Activated CD8-positive, alpha-beta memory T cell treated with anti-CD3 and anti-CD28 coated beads for 1 hour (primary cell): ENCODE results near the gene DNMT1.
"Not testable (repeated sequence)": the region's sequence is repeated elsewhere in the genome, so short reads cannot be mapped to it uniquely, and the experiment has no call there.

Experiments
- DNase-seq, 2 donors: peaks; one replicate each; pipeline ENCODE4 v3.0.0-alpha.2; 2020; ENCODE audit warnings: low read depth in 1 of 2; ENCODE audit errors: extremely low read depth in 1 of 2

The DNMT1 gene

DNA sequence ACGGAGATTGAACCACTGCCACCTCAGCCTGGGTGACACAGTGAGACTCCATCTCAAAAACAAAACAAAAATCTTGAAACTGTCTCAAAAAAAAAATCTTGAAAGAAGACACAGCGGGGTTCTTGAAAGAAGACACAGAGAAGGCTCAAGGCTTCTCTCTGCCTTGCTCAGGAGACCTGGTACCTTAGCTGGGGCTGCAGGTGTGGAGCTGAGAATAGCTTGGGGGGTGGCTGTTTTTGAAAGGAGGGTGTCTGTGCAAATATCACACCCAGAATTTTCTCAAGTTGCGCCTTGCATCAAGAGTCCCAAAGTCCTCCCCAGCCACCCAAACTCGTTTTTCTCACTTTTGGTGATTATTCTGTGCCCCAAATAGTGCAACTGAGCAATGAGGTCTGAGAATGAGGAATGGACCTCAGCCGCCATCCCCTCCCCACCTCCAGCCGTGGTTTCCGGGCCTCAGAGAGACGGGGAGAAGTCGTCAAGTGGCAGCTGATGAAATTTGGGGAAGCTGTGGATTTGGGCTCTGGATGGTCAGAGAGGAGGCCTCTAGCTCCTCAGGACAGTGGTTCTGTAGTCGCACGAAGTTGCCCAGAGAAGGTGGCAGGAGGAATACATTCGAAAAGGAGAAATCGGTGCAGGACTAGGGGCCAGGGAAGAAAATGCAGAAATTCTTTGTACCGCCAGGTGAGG is 27.6 kb upstream of the DNMT1 start:
- no peak for DNase-seq

DNA sequence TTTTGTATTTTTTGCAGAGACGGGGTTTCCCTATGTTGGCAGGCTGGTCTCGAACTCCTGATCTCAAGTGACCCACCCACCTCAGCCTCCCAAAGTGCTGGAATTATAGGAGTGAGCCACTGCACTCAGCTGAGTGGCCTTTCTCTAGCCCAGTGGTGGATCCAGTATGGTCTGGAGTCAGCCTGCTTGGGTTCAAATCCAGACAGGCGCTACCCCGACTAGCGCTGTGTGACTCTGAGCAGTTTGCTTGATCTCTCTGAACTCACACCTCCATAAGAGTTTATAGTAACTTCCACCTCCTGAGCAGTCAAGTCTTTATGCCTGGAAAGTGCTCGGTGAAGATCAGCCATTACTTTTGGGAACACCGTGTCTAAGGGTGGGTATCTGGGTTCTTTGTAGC is 25.9 kb upstream of the DNMT1 start:
- no peak for DNase-seq

DNA sequence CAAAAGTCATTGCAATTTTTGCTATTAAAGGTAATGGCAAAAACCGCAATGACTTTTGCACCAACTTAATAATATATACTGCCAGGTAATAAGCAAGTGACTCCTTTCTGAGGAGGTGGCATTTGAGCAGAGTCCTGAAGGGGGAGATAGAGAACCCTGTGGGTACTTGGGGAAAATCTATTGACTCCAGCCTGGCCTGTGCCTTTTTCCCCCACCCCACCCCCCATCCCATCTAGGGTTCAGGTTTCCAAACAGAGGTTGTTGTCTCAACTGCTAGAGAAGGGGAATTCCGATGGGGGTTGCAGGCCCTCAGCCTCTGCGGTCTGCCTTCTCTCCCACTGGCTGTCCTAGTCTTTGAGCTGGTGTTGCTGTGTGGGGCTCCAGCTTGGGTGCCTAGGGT is 24.9 kb upstream of the DNMT1 start:
- no peak for DNase-seq

DNA sequence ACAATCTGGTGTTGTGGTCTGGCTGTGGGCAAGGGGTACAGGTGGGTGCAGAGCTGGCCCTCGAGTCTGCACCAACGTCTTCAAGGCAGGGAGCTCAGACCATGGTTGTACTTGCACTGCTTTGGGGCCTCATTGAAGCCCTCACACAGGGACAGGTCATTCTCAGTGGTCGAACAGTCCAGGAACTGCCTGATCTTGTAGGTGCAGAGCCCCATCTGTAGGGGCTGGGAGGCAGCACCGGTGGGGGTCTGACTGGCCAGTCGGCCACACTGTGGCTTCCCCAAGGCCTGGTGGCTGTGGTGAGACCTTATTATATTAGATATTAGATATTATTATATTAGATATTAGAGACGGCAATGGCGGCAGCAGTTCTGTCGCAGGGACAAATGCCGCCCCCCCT is 22.3 kb upstream of the DNMT1 start:
- DNase-seq: no peak

DNA sequence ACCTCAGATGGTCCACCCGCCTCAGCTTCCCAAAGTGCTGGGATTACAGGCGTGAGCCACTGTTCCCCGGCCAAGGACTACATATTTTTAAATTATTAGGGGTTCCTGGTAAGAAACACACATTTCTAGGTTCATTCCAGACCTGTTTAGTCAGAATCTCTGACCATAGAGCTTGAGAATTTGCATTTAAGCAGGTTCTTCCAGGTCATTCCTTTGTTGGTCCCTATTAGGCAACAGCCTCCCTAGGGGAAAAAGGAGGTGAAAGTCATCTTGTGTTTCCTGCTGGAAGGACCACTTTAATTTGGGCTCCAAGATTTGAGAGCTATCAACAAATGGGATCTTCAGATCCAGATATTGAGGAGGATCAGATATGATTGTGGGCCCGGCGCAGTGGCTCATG is 20.0 kb upstream of the DNMT1 start:
- no peak for DNase-seq

DNA sequence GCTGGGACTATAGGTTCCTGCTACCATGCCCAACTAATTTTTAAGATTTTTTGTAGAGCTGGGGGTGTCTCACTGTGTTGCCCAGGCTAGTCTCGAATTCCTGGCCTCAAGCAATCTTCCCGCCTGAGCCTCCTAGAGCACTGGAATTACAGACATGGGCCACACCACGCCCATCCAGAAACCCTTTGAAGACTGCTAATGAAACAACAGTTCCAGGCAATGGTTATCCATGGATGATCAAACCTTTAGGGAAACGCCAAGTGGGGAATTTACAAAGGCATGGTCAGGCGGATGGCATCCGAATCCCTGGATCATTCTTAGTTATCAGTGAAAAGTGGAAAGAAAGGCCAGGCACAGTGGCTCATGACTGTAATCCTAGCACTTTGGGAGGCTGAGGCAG is 16.9 kb upstream of the DNMT1 start:
- DNase-seq: no peak

DNA sequence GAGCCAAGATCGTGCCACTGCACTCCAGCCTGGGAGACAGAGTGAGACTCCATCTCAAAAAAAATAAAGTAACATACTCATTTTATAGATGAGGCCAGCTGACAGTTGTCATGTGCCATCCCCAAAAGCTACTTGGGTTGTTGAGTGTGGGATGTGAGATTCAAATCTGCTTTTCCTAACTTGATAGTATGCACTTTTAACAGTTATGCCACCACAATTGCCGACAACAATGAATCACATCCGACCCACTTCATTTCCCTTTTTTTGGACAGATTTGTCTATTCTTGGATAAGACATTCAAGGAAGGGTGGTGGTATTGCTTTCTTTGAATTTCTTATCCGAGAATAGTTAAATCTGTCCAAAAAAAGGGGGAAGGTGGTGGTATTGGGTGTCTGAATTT is 16.3 kb upstream of the DNMT1 start:
- no peak for DNase-seq

DNA sequence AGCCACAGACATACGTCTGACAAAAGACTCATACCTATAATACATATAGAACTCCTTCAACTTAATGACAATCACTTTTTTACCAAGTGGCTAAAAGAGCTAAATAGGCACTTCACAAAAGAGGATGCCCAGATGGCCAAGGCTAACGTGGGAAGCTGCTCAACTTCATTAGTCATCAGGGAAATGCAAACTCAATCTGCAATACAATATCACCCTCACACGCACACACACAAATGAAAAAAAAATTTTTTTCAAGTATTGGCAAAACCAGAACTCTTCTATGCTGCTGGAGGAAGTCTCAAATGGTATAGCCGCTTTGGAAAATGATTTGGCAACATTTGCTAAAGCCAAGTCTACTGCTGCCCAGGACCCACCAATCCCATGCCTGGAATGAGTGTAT is 14.6 kb upstream of the DNMT1 start:
- DNase-seq: no peak

DNA sequence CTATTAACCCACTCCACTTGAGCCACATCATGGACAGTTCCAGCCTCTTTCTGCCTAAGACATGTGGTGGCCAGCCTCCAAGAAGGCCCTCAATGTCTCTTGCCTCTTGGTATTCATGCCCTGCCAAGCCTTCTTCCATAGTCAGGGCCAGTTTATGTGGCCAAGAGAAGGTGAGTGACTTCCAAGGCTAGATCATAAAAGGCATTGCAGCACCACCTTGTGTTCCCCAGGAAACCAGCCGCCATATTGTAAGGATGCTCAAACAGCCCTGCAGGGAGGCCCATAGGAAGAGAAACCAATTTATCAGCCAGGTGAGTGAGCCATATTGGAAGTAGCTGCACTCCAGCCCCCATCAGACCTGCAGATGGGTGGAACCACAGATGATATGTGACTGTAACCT is 12.3 kb upstream of the DNMT1 start:
- no peak for DNase-seq

DNA sequence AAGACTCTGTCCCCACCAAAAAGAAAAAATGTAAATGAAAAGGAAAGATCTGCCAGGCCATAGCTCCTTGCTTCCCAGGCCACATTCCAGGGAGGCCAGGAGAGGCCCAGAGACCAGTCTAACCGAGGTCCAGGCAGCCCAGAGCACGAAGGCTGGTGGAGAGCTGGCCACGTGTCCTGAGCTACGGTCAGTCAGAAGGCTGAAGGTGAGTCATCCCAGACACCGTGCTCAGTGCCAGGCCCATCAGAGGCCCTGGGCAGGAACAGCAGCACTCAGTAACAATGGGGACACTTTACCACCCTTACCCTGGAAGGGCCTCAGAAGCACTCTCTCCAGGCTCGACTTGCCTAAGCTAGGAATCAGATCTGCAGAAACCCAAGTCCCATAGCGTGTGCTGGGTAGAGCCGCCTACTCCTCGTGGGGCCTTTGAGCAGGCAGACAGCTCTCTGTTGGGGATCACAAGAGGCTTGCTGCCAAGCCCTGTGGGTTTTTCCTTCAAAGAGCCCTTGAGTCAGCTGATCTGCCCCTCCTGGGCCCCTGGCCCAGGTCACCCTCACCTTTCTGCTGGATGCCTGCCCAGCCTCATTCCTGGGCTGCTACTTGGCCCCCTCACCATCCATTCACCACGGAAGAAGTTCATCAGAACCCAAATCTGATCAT is 11.6 kb upstream of the DNMT1 start:
- DNase-seq: no peak

DNA sequence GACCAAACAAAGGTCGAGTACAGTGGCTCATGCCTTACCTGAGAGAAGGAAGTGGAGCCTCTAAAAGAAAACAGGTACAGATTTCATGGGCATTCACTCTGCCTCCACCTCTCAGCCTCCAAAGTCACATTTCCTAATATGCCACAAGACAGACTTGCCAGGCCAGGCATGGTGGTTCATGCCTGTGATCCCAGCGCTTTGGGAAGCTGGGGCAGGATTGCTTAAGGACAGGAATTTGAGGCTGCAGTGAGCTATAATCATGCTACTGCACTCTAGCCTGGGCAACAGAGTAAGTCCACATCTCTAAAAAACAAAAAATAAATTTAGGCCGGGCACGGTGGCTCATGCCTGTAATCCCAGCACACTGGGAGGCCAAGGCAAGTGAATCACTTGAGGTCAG is 10.9 kb upstream of the DNMT1 start:
- no peak for DNase-seq

DNA sequence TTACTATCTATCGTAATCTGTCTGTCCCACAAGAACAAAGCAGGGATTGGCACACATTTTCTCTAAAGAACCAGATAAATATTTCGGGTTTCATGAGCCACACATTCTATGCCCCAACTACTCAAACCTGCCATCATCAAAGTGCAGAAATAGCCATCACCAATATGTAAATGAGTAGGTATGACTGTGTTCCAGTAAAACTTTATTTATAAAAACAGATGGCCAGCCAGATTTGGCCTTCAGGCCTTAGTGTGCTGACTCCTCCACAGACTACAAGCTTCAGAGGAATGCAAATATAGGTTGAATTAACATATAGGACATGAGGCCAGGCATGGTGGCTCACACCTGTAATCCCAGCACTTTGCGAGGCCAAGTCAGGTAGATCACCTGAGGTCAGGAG is 8.9 kb upstream of the DNMT1 start:
- DNase-seq: no peak

DNA sequence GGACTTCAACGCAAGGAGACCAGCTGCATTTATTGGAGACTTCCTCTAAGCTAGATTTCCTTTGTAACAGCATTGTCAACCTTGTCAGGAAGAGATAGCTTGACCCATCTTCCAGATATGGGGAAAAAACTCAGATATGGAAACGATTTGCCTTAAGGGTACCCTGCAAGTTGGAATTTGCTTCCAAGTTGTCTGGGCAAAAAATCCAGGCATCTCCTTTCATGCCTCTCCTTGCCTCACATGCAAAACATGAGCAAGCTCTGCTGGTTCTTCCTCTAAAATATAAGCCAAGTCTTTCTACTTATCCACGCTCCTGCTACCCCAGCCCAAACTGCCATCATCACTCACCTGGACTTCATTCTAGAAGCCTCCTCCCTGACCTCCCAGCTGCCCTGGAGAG is 6.4 kb upstream of the DNMT1 start:
- no peak for DNase-seq

DNA sequence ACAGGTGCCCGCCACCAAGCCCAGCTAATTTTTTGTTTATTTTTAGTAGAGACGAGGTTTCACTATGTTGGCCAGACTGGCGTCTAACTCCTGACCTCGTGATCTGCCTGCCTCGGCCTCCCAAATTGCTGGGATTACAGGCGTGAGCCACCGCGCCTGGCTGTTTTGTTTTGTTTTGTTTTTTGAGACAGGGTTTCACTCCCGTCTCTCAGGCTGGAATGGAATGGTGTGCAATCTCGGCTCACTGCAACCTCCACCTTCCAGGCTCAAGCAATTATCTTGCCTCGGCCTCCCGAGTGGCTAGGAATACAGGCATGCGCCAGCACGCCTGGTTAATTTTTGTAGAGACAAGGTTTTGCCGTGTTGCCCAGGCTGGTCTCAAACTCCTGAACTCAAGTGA is 5.3 kb upstream of the DNMT1 start:
- not testable (repeated sequence) for DNase-seq

DNA sequence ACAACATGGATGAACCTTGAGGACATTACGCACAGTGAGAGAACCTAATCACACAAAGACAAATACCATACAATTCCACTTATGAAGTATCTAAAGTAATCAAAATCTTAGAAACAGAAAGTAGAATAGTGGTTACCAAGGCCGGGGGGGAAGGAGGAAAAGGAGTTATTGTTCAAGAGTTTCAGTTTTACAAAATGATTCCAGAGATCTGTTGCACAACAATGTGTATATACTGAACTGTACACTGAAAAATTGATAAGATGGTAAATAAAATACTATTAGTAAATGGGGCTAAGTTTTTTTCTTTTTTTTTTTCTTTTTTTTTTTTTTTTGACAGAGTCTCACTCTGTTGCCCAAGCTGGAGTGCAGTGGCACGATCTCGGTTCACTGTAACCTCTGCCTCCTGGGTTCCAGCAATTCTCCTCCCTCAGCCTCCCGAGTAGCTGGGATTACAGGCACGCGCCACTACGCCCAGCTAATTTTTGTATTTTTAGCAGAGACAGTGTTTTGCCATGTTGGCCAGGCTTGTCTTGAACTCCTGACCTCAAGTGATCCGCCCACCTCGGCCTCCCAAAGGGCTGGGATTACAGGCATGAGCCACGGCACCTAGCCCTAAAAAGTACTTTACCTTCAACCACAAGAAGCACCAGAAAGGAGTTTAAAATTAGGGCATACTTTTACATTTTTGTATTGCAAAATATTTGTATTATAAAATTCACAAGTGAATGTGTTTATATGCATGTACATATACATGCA is 4.3 kb upstream of the DNMT1 start:
- not testable (repeated sequence) for DNase-seq

DNA sequence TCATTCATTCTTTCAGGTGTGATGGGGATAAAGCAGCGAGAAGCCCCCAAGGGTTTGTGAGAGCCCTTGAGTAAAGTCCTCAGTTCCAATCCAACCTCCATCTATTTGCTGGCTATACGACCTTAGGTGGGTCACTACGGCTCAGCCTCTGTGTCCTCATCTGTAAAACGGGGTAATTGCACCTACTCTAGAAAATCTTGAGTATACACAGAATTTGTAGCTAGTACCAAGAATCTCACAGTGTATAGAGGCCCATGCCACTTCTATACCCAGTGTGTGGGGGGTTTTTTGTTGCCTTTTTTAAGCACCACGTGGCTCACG is 406 bp upstream of the DNMT1 start:
- no peak for DNase-seq

DNA sequence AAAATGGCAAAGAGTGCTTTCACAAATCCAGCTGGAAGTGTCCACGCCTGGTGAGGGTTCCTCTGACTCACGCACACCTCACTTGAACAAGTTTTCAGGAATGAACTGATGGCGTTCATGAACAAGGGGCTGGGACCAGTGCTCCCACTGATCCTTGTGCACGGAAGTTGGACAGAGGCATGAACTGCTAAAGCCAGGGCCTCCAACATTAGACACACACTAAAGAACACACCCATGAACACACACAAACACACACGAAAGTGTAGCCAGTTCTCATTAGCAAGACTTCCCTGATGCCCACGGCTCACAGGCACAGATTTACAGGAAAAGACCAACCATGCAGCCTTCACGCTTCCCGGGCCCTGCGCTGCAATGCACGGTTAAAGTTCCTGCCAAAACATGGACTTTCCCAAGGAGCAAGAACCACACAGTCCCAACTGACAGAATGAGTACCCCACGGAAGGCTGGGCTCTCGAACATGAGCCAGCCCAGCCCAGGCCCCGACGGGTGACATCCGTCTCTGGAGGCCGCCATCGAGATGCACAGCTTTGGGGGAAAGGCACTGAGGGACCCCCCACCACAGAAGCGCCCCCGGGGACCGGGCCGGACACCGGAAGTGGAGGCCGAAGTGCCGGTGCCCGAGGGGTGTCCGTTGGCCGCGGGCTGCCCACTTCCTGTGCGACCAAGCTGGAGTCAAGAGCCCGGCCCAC is 808 bp downstream of the DNMT1 start:
- peak in 1 of 2 donors; percentile 8 for DNase-seq

DNA sequence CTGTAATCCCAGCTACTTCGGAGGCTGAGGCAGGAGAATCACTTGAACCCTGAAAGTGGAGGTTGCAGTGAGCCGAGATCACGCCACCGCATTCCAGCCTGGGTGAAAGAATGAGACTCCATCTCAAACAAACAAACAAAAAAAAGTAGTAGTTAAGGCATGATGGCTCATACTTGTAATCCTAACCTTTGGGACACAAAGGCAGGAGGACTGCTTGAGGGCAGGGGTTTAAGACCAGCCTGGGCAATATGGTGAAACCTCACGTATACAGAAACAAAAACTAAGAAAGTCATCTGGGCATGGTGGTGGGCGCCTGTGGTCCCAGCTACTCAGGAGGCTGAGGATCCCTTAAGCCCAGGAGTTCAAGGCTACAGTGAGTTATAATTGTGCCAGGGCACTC is 1.8 kb downstream of the DNMT1 start:
- no peak for DNase-seq

DNA sequence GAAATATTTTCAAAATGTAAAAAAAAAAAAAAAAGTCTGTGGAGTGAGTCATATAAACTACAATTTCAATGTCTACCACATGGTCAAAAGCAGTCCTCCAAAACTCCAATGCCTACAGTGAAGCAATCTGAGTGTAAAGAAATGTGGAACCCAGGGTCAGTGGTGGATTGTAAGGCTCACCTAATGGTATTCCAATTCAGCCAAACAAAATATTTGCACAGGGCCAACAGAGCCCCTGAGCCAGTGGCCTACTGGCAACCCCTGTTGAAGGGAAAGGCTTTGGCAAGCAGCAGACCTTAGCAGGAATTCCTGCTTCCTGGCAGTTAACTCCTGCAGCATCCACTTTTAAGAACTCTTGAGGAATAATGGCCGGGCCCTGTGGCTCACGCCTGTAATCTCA is 3.4 kb downstream of the DNMT1 start:
- no peak for DNase-seq

DNA sequence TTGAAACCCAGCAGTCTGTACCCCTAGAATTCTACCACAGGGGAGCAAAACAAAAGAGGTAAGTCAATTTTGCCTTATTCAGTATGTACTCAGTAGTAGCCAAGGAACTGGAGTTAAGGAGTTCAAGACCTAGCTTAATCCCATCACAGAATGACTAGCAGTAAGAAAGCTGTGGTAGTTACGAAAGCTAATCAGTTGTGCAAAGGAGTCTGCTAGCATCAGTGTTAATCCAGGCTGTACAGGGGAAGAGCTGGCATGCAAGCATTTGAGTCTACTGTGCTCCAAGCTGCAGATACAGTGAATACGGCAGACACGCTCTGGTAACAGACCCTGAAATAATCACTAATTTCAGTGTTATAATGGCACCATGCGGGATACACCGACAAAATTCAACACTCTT is 4.7 kb downstream of the DNMT1 start:
- DNase-seq: no peak

DNA sequence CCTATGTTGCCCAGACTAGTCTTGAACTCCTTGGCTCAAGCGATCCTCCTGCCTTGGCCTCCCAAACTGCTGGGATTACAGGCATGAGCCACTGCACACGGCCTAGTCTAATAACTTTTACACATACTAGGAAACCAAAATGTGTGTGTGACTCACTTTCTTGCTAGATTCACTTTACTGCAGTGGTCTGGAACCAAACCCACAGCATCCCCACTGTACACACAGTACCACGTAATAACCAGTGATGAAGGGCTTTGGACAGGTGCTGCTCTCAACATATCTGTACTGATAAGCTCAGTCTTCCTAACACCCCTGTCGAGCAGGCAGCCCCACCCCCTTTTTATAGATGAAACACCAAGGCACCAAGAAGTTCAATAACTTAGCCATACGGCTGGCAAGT is 5.1 kb downstream of the DNMT1 start:
- no peak for DNase-seq

DNA sequence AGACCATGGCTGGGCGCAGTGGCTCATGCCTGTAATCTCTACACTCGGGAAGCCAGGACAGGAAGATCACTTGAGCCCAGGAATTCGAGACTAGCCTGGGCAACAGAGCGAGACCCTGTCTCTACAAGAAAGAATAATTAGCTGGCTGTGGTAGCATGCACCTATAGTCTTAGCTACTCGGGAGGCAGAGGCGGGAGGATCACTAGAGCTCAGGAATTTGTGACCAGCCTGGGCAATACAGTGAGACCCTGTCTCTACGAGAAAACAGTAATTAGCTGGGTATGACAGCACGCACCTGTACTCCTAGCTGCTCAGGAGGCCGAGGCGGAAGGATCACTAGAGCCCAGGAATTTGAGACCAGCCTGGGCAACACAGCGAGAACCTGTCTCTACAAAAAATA is 7.4 kb downstream of the DNMT1 start:
- no peak for DNase-seq
